HEK293 (cell line): ENCODE results near the gene ITFG2.

Source experiments
- ZNF510 ChIP-seq: fragments of 450-650 bp; formaldehyde crosslinking; IDR thresholded peaks from 2 replicates; pipeline ENCODE4 v1.5.1; 2018; ENCODE audit warnings: mild to moderate bottlenecking, missing genetic modification characterization, missing biosample characterization; ENCODE audit not compliant: insufficient replicate concordance
- TF ChIP-seq, protein P1 (sequence below): fragments of 450-650 bp; formaldehyde crosslinking; IDR thresholded peaks from 2 replicates; pipeline ENCODE4 v1.5.1; 2016; ENCODE audit warnings: missing biosample characterization, missing genetic modification characterization

DNA sequence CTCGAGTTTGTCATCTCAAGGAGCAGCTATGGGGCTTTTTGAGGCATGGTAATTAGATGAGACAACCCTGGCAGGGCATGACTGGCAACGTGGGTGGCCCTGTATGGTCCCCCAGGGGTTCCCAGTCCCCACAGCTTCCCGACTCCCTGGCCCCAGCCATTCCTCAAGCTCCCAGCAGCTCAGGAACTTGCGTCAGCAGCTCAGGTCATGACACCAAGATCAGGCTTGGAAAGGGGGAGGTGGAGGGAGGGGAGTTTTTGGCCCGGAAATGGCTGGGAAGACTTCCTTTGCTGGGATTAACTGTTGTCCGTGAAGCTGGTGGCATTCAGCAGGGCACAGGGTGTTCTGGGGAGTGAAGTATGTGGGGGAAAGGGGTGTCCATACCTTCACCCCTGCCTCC, 32.8 kb downstream of the ITFG2 start:
- TF ChIP-seq ZNF510 (tag by site-specific recombination): no peak
- TF ChIP-seq, protein P1, sequence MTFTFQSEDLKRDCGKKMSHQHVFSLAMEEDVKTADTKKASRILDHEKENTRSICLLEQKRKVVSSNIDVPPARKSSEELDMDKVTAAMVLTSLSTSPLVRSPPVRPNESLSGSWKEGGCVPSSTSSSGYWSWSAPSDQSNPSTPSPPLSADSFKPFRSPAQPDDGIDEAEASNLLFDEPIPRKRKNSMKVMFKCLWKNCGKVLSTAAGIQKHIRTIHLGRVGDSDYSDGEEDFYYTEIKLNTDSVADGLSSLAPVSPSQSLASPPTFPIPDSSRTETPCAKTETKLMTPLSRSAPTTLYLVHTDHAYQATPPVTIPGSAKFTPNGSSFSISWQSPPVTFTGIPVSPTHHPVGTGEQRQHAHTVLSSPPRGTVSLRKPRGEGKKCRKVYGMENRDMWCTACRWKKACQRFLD (tag by site-specific recombination): no peak
